T-helper 2 cell treated with Interferon-gamma antibody and Interleukin-4, amounts not matched to agents 5 μg/mL and 100 μg/mL, for 36 hours (primary cell): ENCODE results near the gene MTERF1.
"Not testable (repeated sequence)": the region's sequence is repeated elsewhere in the genome, so short reads cannot be mapped to it uniquely, and the experiment has no call there.

Experiments used
- DNase-seq: peaks from one replicate; pipeline ENCODE4 v3.0.0; 2021; ENCODE audit warnings: low spot score
- H3K27ac Mint-ChIP-seq: one replicate; pipeline ENCODE4 v1.8.0; 2021; ENCODE audit warnings: mild to moderate bottlenecking, mixed read lengths
- H3K27me3 Mint-ChIP-seq: one replicate; pipeline ENCODE4 v1.8.0; 2021; ENCODE audit warnings: low read depth, mixed read lengths
- H3K36me3 Mint-ChIP-seq: one replicate; pipeline ENCODE4 v1.8.0; 2021; ENCODE audit warnings: low read depth, mixed read lengths
- H3K4me1 Mint-ChIP-seq: one replicate; pipeline ENCODE4 v1.8.0; 2021; ENCODE audit warnings: low read depth, mixed read lengths
- H3K4me3 Mint-ChIP-seq: one replicate; pipeline ENCODE4 v1.8.0; 2022; ENCODE audit warnings: mild to moderate bottlenecking, moderate library complexity, mixed read lengths
- H3K9me3 Mint-ChIP-seq: one replicate; pipeline ENCODE4 v1.8.0; 2021; ENCODE audit warnings: mixed read lengths

Gene MTERF1

GRCh38 chr7:91869661-91870060 lies 10.8 kb downstream of the MTERF1 start:
- no peaks in the 10 kb centered on the region for H3K27me3 Mint-ChIP-seq
- H3K36me3 Mint-ChIP-seq = peaks cover 21% of the 10 kb centered on the region
- H3K9me3 Mint-ChIP-seq = no peaks in the 10 kb centered on the region
- peaks cover 2% of the 10 kb centered on the region for H3K4me1 Mint-ChIP-seq
- no peak overlapping the region for H3K4me3 Mint-ChIP-seq
- DNase-seq = no peak
- H3K27ac Mint-ChIP-seq = no peak overlapping the region

- H3K27ac Mint-ChIP-seq = no peak overlapping the region
- H3K4me1 Mint-ChIP-seq = peaks cover 2% of the 10 kb centered on the region
- no peaks in the 10 kb centered on the region for H3K27me3 Mint-ChIP-seq
- H3K4me3 Mint-ChIP-seq = no peak overlapping the region
- H3K36me3 Mint-ChIP-seq = peaks cover 14% of the 10 kb centered on the region
- no peaks in the 10 kb centered on the region for H3K9me3 Mint-ChIP-seq
- no peak for DNase-seq
These were observed 13.8 kb downstream of the MTERF1 start for GRCh38 chr7:91866599-91867148.

DNA sequence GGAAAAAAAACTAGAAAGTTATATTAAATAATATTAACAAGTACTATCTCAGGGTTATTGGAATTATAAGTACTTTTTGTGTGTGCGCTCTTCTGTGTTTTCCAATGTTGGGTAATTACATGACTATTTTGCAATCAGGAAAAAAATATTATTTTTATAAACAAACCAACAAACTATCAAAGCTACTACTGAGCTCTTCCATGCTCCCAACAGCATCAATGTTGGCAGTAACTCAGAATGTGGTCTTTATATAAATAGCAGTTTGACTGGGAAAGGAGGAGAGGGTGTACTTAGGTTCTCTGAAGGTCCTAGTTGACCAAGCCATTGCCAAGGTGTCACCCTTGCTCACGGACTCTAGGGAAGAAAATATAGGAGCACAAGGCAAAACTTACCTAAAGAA lies 15.0 kb downstream of the MTERF1 start:
- no peak for DNase-seq
- H3K4me3 Mint-ChIP-seq = no peak overlapping the region
- peaks cover 2% of the 10 kb centered on the region for H3K4me1 Mint-ChIP-seq
- H3K27me3 Mint-ChIP-seq = no peaks in the 10 kb centered on the region
- no peaks in the 10 kb centered on the region for H3K9me3 Mint-ChIP-seq
- no peak overlapping the region for H3K27ac Mint-ChIP-seq
- peaks cover 10% of the 10 kb centered on the region for H3K36me3 Mint-ChIP-seq

DNA sequence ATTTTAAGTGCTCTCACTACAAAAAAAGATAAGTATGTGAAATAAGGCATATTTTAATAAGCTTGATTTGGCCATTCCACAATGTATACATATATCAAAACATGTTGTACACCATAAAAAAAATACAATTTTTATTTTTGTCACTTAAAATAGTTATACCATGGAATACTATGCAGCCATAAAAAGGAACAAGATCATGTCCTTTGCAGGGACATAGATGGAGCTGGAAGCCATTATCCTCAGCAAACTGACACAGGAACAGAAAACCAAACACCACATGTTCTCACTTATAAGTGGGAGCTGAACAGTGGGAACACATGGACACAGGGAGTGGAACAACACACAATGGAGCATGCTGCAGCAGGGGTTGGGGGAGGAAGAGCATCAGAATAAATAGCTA lies 15.9 kb downstream of the MTERF1 start:
- not testable (repeated sequence) for H3K27ac Mint-ChIP-seq, H3K4me1 Mint-ChIP-seq, H3K27me3 Mint-ChIP-seq, DNase-seq, H3K9me3 Mint-ChIP-seq, H3K4me3 Mint-ChIP-seq, H3K36me3 Mint-ChIP-seq

- H3K36me3 Mint-ChIP-seq = peaks cover 10% of the 10 kb centered on the region
- DNase-seq = no peak
- no peak overlapping the region for H3K4me3 Mint-ChIP-seq
- no peaks in the 10 kb centered on the region for H3K27me3 Mint-ChIP-seq
- no peak overlapping the region for H3K27ac Mint-ChIP-seq
- no peaks in the 10 kb centered on the region for H3K9me3 Mint-ChIP-seq
- H3K4me1 Mint-ChIP-seq = peaks cover 2% of the 10 kb centered on the region
These were observed 16.4 kb downstream of the MTERF1 start for GRCh38 chr7:91864070-91864469.

- Mint-ChIP-seq H3K36me3 (peaks cover 2% of the 10 kb centered on the region), H3K4me3 (no peak overlapping the region), H3K27me3 (no peaks in the 10 kb centered on the region), H3K4me1 (no peaks in the 10 kb centered on the region), H3K27ac (no peak overlapping the region), H3K9me3 (peaks cover 14% of the 10 kb centered on the region)
- peak; percentile 5 for DNase-seq
These were observed 28.2 kb downstream of the MTERF1 start for GRCh38 chr7:91852263-91852741.

DNA sequence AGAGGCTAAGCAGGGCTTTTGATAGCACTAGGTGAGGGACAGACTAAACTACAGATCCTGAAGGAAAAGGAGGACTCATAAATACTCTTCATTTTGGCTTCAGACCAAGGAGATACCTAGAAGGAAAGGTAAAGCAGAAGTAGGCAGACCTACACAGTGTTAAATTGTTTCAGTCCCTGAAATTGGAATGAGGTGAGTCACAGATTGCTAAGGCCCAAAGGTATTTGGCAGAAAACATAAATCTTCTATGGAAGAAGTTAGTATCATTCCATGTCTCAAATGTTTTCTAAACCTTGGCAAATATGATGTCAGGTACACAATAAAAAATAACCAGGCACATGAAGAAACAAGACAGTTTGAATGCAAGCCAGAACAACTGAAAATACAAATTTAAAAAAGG lies 30.0 kb downstream of the MTERF1 start:
- H3K9me3 Mint-ChIP-seq = peaks cover 14% of the 10 kb centered on the region
- no peaks in the 10 kb centered on the region for H3K27me3 Mint-ChIP-seq
- no peaks in the 10 kb centered on the region for H3K4me1 Mint-ChIP-seq
- no peak overlapping the region for H3K27ac Mint-ChIP-seq
- H3K36me3 Mint-ChIP-seq = peaks cover 2% of the 10 kb centered on the region
- H3K4me3 Mint-ChIP-seq = no peak overlapping the region
- DNase-seq = no peak

GRCh38 chr7:91847876-91848588 lies 32.5 kb downstream of the MTERF1 start:
- no peaks in the 10 kb centered on the region for H3K36me3 Mint-ChIP-seq
- no peaks in the 10 kb centered on the region for H3K27me3 Mint-ChIP-seq
- H3K27ac Mint-ChIP-seq = no peak overlapping the region
- DNase-seq = no peak
- H3K9me3 Mint-ChIP-seq = peaks cover 3% of the 10 kb centered on the region
- no peak overlapping the region for H3K4me3 Mint-ChIP-seq
- H3K4me1 Mint-ChIP-seq = no peaks in the 10 kb centered on the region

- DNase-seq = no peak
- H3K9me3 Mint-ChIP-seq = no peaks in the 10 kb centered on the region
- no peaks in the 10 kb centered on the region for H3K36me3 Mint-ChIP-seq
- no peaks in the 10 kb centered on the region for H3K4me1 Mint-ChIP-seq
- H3K27me3 Mint-ChIP-seq = no peaks in the 10 kb centered on the region
- H3K4me3 Mint-ChIP-seq = no peak overlapping the region
- H3K27ac Mint-ChIP-seq = no peak overlapping the region
These were observed 33.3 kb downstream of the MTERF1 start for GRCh38 chr7:91847231-91847630.

GRCh38 chr7:91846436-91846835 lies 34.1 kb downstream of the MTERF1 start:
- Mint-ChIP-seq H3K27me3 (no peaks in the 10 kb centered on the region), H3K36me3 (no peaks in the 10 kb centered on the region), H3K27ac (no peak overlapping the region), H3K4me3 (no peak overlapping the region), H3K4me1 (no peaks in the 10 kb centered on the region), H3K9me3 (no peaks in the 10 kb centered on the region)
- no peak for DNase-seq

DNA sequence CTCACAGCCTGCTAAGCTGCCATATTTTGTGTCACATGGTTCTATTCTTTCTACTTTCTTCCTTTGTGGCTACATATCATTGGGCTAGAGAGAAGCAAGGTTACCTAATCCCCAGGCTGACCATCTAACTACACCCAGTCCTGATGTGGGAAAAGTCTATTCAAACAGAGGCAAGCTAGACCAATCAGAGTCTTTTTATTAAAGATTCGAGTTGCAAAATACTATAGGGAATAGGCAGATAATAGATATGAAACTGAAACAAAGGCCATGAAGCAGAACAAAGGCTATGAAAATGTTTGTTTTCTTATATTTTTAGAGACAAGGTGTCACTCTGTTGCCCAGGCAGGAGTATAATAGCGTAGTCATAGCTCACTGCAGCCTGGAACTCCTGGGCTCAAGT lies 36.7 kb downstream of the MTERF1 start:
- H3K9me3 Mint-ChIP-seq = no peaks in the 10 kb centered on the region
- no peaks in the 10 kb centered on the region for H3K27me3 Mint-ChIP-seq
- no peak for DNase-seq
- H3K4me1 Mint-ChIP-seq = no peaks in the 10 kb centered on the region
- H3K4me3 Mint-ChIP-seq = no peak overlapping the region
- no peak overlapping the region for H3K27ac Mint-ChIP-seq
- H3K36me3 Mint-ChIP-seq = no peaks in the 10 kb centered on the region

DNA sequence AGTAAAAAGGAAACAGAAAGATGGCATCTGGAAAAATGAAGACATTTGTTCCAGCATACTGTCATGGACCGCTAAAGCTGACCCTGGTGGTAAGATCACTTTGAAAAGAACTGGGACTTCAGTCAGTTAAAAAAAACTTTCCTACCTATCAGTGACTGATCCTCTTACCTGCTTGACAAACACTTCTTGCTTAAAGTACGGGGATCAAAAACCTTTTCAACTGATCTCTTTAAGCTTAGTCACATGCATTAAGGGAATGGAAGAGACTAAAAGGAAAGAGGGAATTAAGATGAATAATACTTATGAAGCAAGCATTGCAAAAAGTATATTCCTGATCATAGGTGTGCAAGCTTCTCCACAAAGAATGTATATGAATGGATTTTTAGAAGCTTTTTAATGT lies 42.1 kb downstream of the MTERF1 start:
- H3K27ac Mint-ChIP-seq = no peak overlapping the region
- no peak overlapping the region for H3K4me3 Mint-ChIP-seq
- no peak for DNase-seq
- H3K9me3 Mint-ChIP-seq = no peaks in the 10 kb centered on the region
- no peaks in the 10 kb centered on the region for H3K4me1 Mint-ChIP-seq
- no peaks in the 10 kb centered on the region for H3K36me3 Mint-ChIP-seq
- H3K27me3 Mint-ChIP-seq = no peaks in the 10 kb centered on the region

GRCh38 chr7:91837397-91838070 lies 43.0 kb downstream of the MTERF1 start:
- no peaks in the 10 kb centered on the region for H3K36me3 Mint-ChIP-seq
- no peak for DNase-seq
- H3K9me3 Mint-ChIP-seq = no peaks in the 10 kb centered on the region
- no peak overlapping the region for H3K4me3 Mint-ChIP-seq
- H3K27me3 Mint-ChIP-seq = no peaks in the 10 kb centered on the region
- no peaks in the 10 kb centered on the region for H3K4me1 Mint-ChIP-seq
- H3K27ac Mint-ChIP-seq = no peak overlapping the region

GRCh38 chr7:91835826-91836368 lies 44.6 kb downstream of the MTERF1 start:
- no peak for DNase-seq
- Mint-ChIP-seq H3K36me3 (no peaks in the 10 kb centered on the region), H3K27ac (no peak overlapping the region), H3K4me3 (no peak overlapping the region), H3K27me3 (no peaks in the 10 kb centered on the region), H3K4me1 (no peaks in the 10 kb centered on the region), H3K9me3 (no peaks in the 10 kb centered on the region)
